GM12891 (cell line): ENCODE data around the gene SULT4A1.

Experiments used
- PAX5 ChIP-seq: IDR thresholded peaks from 2 replicates; pipeline ENCODE4 v1.6.1; 2011; ENCODE audit warnings: low read length, moderate library complexity, mild to moderate bottlenecking; ENCODE audit not compliant: insufficient read depth, severe bottlenecking
- POLR2A ChIP-seq: IDR thresholded peaks from 2 replicates; pipeline ENCODE4 v1.6.1; 2011; ENCODE audit warnings: low read depth, low read length, control low read depth
- POLR2AphosphoS5 ChIP-seq: IDR thresholded peaks from 2 replicates; pipeline ENCODE4 v1.6.1; 2011; ENCODE audit warnings: low read depth, low read length, control low read depth
- POU2F2 ChIP-seq: IDR thresholded peaks from 2 replicates; pipeline ENCODE4 v1.6.1; 2011; ENCODE audit warnings: low read depth, mild to moderate bottlenecking, control low read depth, low read length, moderate library complexity
- SPI1 ChIP-seq: IDR thresholded peaks from 2 replicates; pipeline ENCODE4 v1.6.1; 2011; ENCODE audit warnings: low read depth, low read length, control low read depth
- TAF1 ChIP-seq: IDR thresholded peaks from 2 replicates; pipeline ENCODE4 v1.6.1; 2011; ENCODE audit warnings: low read depth, low read length, control low read depth

DNA sequence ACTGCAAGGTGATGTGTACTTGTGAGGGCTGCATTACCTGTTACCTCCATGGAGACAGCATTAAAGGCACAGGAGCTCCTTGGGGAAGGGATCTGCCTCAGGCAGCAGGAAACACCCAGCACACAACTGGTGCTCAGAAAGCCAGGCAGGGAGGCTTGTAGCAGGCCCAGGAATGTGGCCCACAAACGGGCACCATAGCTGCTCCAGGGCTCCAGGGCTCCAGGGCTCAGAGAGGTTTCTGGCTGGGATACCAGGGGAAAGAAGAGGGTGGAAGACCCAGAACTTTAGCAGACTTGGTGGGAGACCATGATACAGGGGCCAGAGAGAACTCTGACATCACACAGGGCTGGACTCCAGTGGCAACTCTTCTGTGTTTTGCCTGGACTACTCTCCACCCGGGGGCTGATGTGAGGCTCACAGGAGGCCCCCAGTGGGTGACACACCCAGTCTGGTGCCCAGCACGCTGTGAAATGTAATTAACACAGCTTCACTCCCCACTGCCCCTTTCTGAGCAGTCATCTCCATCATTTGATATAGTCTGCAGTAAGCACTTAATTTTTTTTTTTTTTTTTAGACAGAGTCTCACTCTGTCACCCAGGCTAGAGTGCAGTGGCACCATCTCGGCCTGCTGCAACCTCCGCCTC, 14.7 kb upstream of the SULT4A1 start:
- no peak for TF ChIP-seq POLR2A
- no peak for TF ChIP-seq POLR2AphosphoS5
- TF ChIP-seq POU2F2 = no peak
- TF ChIP-seq SPI1 = no peak
- TF ChIP-seq TAF1 = no peak
- TF ChIP-seq PAX5 = no peak
